ENCODE results near the gene FBXO34.

The FBXO34 gene

DNA sequence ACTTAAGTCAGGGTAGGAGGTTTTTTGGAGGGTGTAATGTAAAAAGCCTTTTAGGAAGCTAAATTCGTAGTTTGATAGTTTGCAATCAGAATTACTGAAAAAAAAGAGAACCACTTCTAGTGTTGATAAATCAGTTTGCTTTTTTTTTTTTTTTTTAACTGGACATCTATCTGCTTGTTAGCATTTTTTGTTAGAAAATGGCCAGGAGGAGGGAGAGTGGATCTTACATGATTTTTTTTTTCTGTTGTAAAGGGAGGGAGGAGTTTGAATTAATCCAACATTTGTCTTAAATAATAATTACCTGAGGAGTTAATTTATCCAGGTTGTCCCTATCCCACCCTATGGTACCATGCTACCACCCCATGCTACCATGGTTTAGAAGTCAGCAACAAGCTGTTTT, 1.2 kb downstream of the FBXO34 start:
- no peak for DNase-seq

DNA sequence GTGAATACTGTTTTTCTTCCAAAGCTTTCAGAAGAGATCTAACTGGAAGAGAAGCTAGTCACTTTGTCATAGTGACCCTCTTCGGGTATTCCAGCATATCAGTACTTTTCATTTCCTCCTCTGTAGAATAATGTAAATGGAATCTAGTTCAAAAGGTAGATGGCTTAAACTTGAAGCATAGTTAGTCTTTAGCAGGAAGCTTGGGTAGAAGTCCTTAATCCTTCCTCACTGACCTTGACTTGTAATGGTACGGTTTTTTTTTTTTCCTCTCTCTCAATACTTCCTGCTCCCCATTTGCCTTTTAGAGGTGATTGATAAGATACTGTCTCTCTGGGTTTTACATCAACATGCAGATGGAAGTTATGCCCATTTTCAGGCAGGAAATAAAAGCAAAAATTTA, 1.7 kb downstream of the FBXO34 start:
- peak in 2 of 3 donors; percentile 31 to 35 for DNase-seq

DNA sequence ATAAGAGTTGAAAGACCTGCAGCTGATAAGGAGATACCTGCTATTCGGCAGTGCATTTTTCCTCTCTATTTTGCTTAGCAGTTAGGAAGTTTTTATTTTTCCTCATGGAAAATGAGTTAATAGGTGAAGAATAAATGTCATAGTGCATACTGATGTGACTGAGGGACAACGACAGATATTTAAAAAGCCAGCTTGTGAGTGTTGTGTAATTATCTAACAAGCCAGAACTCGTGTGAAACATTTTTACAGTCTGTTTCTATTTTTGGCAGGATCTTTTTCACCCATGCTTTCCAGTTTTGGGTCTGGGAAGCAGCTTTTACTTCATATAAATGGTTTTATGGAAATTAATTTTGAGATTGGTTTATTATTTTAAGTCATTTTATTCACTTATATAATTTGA, 2.9 kb downstream of the FBXO34 start:
- no peak for DNase-seq

DNA sequence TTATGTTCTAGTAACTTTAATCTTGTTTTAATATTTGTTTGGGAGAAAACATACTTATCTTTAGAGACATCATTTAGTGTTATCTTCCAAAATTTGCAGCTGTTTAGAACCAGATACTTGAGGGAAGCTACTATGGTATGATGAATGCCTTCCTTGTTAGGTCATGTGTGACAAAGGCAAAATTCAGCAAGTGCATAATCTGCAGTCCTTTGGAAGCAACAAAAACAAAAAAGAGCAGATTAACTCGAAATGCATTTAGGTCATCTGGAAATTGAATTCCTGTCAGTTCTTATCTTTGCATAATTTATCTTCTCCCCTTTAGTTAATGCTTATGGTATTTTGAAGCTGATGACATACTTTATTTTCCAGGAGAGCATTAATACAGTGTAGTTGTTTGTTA, 3.5 kb downstream of the FBXO34 start:
- peak in 2 of 3 donors; percentile 6 to 25 for DNase-seq

DNA sequence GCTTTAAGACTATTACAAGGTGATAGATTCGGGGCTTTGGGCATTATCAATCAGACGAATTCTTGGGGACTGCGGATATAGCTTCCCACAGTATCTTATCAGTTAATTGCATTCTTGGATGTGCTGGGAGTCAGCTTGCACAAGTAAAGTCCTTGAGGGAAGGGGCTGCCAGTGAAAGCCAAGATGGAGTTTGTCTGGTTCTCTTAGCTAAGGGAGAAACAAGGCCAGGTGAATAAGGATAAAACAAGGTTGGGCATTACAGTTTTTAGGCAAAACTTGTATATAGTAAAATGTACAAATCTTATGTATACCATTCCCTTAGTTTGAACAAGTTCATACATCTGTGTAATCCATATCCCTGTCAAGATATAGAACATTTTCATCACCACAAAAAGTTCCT, 5.5 kb downstream of the FBXO34 start:
- DNase-seq = no peak

DNA sequence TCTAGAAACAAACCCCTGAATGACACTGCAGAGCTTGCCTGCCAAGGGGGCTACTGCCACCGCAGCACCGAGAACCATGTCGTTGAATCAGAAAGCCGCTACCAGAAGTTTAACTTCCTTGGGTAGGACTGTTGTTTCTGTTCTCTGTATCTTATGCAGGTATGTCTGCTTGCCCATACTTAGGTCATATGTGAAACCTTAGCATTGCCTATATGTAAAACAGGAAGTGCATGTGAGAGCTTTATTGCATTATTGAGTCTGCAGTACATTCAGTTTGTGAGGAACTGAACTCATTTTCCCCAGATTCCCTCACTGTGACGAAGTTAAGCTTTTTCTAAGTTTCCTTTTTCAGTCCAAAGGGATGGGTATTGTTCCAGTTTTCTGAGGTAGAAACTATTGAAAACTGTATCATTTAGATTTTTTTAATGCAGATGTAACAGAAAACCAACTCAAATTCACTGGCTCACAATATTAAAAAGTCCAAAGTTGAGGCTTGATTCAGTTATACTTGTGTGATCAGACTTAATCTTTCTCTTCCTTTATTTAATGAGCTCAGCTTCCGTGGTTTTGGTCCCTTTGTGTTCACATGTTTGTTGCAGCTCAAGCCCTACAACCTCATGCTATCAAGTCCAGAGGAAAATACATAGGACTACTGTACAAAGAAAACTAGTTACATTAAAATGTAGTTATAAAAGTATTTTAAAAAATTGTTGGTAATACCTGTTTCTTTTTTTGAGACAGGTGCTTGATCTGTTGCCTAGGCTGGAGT, 6.9 kb downstream of the FBXO34 start:
- DNase-seq = peak; percentile 68 to 88 (median 84)

DNA sequence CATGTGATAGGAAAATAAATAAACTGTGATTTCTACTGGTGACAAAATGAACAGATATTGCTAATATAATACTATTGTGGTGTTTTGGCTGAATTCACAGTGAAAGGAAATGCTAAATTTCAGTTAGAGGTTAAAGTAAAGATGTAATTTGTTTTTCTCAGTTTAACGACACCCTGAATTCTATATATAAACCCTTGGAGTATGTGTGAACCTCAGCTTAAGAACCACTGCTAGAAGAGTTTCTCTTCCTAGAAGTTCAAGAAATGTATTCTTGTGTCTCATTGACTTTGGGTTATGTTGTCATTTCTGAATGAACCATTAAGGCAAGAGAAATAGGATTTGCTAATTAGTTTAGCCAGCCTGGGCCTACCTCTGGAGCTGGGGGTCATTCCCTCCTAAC, 8.2 kb downstream of the FBXO34 start:
- no peak for DNase-seq

DNA sequence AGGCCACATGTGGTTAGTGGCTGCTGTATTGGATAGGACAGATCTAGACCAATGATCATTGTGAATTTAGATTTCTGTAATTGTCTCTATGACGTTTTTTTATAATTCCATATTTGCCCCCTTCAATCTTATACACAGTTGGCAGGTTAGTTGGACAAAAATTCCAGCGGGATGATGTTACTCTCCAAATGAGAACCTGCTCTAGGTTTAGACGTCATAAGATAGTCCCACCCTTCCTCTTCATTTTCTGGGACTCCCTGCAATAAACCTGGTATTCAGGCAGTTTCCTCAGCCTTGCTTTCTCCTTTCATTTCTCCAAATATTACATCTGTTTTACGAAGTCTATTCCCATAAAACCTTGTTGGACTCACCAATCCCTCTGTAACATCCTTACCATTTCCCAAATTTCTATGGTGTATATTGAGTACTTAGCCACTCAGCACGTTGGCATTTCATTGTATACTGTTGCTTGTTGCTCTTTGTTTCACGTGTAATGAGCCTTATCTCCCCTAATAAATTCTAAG, 10.2 kb downstream of the FBXO34 start:
- DNase-seq = no peak

DNA sequence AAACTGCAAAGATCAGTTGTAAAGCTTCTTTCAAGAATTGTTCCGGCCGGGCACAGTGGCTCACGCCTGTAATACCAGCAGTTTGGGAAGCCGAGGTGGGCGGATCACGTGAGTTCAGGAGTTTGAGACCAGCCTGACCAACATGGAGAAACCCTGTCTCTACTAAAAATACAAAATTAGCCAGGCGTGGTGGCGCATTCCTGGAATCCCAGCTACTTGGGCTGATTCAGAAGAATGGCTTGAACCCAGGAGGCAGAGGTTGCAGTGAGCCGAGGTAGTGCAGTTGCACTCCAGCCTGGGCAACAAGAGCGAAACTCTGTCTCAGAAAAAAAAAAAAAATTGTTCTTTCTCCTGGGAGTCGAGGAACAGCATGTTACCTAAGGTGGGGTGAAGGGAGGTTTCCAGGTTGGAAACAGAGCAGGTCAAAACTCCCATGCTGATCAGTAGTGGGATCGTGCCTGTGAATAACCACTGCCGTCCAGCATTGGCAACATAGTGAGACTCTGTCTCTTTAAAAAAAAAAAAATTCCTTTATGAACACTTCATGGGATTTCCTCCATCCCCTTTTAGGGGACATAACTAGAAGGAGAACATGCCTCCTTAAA, 13.9 kb downstream of the FBXO34 start:
- DNase-seq = no peak

DNA sequence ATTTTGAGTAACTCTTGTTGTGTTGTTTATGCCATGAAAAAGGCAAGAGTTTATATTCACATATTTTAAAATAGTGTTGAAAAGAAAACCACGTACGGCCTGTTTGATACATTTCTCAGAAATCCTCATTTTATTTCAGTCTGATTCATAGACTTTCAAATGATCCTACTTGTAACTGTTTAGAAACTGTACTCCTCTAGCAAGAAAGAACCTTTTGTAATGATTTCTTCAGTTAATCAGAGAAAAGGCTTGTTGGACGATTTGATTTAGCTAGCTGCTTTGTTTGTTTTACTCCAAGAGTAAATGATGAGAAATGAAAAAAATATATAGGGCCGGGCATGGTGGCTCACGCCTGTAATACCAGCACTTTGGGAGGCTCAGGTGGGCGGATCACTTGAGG, 17.2 kb downstream of the FBXO34 start:
- no peak for DNase-seq

DNA sequence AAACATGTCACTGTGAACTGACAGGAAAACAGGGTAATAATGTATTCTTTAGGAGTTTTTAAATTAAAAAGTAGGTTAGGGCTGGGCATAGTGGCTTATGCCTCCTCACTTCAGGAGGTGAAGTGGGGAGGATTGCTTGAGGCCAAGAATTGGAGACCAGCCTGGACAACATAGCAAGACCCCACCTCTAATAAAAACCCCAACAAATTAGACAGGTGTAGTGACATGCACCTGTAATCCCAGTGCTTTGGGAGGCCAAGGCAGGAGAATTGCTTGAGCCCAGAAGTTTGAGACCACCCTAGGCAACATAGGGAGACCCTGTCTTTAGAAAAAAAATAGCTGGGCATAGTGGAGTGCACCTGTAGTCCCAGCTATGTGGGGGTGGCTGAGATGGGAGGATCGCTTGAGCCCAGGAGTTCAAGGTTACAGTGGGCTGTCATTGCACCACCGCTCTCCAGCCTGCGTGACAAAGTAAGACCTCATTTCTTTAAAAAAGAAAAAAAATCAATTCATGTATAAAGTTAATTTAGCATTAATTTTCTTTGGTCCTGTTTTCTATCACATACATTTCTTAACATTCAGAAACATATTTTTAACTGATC, 20.4 kb downstream of the FBXO34 start:
- DNase-seq = no peak

DNA sequence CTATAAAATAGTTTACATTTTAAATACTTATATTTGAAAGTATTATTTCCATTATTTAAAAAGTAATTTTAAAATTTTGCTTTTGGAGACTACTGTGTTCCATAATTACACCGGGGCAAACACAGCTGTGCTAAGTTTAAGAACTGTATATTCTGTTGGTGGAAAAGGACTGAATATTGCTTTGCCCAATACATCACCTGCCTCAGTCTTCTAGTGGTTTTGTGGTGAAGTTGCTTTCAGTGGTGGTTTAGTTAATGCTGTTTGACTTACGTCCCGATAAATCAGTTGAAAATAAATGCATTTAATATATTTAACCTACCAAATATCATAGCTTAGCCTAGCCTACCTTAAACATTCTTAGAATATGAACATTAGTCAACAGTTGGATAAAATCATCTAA, 23.4 kb downstream of the FBXO34 start:
- no peak for DNase-seq

DNA sequence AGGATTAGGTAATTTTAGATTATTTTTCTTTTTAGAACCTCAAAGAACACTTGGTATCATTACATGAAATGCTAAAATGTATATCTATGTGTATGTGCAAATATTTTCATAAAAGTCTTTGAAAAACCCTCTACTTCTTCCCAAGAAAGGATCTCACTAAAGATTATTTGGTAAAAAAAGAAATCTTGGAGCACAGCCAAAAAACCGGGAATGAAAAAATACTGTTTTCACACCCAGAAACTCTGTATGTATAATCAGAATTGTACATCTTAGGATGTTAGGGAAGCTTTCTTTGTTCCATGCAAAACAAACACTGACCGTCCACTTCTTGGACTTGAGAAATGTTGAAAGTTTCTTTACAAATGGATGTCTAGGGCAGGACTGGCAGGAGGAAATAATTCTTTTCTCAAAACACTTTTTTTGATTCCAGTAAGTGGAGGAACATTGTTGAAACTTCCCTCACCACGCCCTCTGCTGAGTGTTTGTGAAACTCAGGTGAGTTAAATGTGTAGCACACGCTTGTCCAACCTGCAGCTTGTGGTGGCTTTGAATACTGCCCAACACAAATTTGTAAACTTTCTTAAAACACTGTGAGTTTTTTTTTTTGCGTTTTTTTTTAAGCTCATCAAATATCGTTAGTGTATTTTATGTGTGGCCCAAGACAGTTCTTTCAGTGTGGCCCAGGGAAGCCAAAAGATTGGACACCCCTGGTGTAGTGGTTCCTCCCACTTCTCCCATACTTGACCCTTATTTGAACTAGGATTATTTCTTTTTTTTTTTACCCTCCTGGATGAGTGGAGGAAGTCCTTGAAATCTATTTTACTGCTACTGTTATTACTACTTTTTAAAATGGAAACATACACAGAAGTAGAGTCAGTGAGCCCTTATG, 26.6 kb downstream of the FBXO34 start:
- DNase-seq = no peak

DNA sequence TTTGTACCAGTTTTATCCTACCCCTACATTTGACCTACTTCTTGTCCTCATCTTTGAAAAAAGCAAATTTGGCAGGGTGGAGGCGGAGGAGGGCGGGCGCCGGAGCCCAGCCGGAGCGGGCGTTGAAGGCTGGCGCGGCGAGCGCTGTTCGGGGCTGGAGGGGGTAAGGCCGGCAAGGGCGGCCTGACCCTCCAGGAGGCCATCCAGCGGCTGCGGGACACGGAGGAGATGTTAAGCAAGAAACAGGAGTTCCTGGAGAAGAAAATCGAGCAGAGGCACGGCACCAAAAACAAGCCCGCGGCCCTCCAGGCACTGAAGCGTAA, 27.2 kb downstream of the FBXO34 start:
- no peak for DNase-seq

DNA sequence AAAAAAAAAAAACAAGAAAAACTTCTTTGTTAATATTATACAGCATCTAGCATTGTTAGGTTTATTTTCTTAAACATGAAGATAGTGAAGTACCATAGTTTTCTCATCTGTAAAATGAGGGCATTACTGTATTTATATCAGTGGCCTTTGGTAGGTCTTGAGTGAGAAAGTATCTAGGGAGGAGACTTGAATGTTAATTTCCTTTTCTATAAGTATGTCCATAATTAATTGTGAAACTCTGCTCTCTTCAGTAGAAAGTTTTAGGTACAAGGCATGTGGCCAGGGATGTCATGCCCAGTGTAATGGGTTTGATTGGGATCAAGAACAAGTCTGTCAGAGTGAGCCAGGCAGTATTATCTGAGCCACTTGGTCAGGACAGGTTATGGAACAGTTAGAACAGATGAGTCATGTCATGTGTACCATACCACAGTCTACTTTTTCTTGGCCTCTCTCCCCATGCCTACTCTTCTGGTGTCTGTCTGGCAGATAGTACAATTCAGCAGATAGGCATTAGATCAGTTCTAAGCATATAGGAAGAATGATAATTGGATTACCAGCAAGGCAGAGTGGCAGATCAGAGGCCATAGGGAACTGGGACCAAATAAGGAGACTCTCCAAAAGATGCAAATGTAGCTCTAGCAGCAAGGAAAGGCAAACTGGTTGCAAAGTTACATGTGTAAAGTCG, 30.4 kb downstream of the FBXO34 start:
- peak in 1 of 3 donors; percentile 14 for DNase-seq

DNA sequence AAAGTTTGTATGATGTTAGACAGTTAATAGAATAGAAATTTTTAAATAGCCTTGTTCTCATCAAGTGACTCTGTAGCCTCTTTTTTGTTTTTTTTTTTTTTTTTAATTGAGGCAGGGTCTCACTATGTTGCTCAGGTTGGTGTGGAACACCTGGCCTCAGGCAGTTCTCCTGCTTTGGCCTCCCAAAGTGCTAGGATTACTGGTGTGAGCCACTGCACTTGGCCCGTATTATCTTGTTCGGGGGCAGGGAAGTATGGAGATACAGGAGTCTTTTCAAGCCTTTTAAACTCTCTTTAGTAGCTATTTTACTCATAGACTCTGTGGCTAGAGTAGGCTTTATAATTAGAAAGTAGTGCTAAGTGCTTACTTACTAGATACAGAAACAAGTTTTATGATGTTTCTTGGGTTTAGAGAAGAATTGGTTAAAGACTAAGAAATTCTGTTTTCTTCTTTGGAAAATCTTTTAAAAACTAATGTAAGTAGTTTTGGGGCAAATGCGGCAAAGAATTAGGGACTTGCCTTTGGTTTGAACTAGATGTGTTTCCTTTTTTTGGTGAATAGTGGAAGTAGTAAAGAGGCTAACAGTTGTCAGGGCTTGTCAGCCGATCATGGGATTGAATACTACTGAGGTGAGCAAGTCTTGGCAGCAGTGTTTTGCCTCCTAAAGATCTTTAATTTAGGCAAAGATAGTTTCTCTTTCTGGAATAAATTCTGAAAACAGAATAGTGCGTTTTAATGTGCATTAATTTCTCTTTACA, 31.3 kb downstream of the FBXO34 start:
- DNase-seq = peak; percentile 35 to 59 (median 56)

DNA sequence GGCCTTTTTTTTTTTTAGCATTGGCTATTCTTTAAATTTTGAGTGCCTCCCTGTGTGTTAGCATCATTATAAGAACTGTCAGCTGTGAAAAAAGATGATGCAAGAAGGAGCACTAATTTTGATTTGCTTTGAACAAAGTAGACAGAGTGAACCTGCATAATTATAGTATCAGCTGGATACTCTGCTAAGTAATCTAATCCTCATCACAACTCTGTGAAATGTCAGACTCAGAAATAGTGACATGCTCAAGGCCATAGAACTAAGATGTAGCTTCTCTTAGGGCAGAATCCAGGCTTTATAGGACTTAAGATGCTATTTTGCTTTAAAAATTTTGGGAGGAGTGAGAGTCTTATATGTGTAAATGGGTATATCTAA, 31.9 kb downstream of the FBXO34 start:
- no peak for DNase-seq

DNA sequence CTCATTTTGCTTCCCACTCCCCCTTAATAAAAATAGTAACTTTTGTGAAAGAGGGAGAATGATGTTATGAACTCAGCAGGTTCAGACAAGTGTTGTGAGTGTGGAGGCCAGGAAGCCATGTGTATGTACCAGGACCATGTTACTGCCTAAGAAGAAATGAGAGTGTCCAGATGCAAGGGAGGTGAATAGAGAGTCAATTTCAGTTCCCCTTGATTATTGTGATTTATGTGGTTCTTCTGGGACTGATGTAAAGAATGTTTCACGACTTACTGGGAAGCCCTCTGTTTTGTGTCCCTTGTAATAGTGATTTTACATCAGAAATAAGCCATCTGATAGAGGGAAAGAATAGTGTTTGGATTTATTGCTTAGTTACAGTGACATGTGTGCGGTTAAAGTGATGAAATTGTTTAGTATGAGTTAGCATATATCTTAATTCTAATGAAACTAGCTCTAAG, 32.5 kb downstream of the FBXO34 start:
- DNase-seq = peak; percentile 36 to 71 (median 55)

DNA sequence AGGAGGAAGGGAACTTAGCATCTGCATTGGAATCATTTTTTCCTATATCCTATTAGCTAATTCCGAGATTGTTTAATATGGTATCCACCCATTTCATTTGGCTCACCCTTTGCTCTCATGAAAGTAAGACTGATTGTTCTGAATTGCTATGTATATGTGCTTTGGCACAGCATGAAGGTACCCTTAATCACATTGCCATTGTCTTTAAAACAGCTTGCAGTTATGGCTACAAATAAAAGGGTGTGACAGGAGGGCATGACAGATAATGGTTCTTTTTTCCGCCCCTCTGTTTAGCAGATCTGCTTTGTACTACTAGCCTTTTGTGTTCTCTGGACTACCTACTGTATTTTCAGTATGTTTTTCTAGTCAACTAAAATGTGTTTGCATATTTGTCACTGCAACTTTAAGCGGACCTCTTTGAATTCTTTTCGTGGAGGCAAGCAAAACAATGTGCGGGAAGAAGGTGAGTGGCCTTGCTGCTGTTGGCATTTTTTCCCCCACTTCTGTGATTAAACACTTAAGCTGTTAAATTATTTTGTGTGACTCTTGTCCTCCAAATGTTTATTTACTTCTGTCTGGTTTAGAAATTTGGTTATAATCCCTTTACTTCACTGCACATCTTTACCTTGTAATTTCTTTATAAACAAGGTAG, 35.8 kb downstream of the FBXO34 start:
- DNase-seq = no peak

DNA sequence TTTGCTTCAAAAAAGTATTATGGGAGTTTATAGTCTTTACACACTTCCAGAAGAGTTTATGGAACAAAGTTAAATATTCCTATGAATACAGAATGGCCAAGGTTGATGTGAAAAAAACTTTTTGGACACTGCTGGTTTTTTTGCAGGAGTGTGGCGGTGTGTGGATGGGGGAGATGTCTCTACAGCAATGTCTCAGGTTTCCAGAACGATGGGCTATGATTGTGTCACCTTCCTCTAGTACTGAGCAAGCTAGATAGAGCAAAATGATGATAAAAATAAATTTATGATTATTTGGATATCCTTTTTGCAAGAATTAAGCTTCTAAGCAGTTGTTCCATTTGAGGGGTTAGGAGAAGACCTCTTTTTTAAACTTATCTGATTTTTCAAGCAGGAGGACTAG, 37.9 kb downstream of the FBXO34 start:
- DNase-seq = no peak

DNA sequence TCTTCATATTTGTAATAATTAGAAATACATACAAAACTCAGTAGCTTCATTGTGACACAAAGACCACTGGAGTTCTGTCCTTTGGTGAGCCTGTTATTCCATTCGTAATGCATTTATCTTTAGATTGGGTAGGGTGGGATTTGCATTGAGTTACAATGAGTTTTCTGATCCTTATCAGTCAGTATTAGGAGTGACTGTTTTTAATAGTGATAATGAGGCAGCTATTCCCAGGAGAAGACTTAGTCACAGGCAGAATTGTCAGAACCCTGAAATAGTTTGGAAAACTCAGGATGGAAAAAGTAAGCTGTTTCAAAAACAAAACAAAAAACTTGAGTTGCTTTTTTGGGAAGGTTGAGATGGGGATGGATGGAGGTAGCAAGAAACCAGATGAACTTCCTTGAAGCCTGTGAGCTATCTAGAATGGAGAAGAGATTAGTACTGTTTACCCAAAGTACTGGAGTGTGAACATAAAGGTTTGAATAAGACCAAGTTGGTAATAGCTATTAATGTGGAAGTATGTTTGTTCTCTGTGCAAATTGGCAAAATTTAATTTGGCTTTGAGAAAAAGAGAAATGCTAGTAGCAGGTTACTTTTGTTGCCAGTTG, 38.6 kb downstream of the FBXO34 start:
- no peak for DNase-seq

Data from suppressor macrophage treated with lipopolysaccharide for 1 hour (primary cell).